ENCODE results near the gene TGM5.
"Not testable (repeated sequence)": the region's sequence is repeated elsewhere in the genome, so short reads cannot be mapped to it uniquely, and the experiment has no call there.

TGM5 gene

GRCh38 chr15:43266834-43267233 lies at the start of gene TGM5:
TGM5 (minus strand) TSS chr15:43266928; CDS start chr15:43266849, 79 bp downstream.
- no peak for DNase-seq

GRCh38 chr15:43314171-43314570 lies 47.4 kb upstream of the TGM5 start:
- DNase-seq = no peak

- no peak for DNase-seq
Measured at GRCh38 chr15:43312378-43312777, 45.6 kb upstream of the TGM5 start.

GRCh38 chr15:43302205-43302817 lies 35.6 kb upstream of the TGM5 start, which contains the start of gene TGM7:
TGM7 (minus strand) TSS chr15:43302255.
- DNase-seq = no peak

- no peak for DNase-seq
Measured at GRCh38 chr15:43299884-43300283, 33.2 kb upstream of the TGM5 start.

- DNase-seq = no peak
Measured at GRCh38 chr15:43299411-43299810, 32.7 kb upstream of the TGM5 start.

GRCh38 chr15:43294091-43294706 lies 27.5 kb upstream of the TGM5 start:
- no peak for DNase-seq

GRCh38 chr15:43293432-43293831 lies 26.7 kb upstream of the TGM5 start:
- no peak for DNase-seq

- DNase-seq = no peak
Measured at GRCh38 chr15:43292375-43293078, 25.8 kb upstream of the TGM5 start.

GRCh38 chr15:43289656-43290055 lies 22.9 kb upstream of the TGM5 start:
- DNase-seq = not testable (repeated sequence)

- DNase-seq = no peak
Measured at GRCh38 chr15:43287254-43287653, 20.5 kb upstream of the TGM5 start.

- DNase-seq = no peak
Measured at GRCh38 chr15:43286074-43286473, 19.3 kb upstream of the TGM5 start.

- DNase-seq = peak; percentile 7 to 30 (median 12)
Measured at GRCh38 chr15:43285609-43286037, 18.9 kb upstream of the TGM5 start.

- DNase-seq = no peak
Measured at GRCh38 chr15:43283526-43283925, 16.8 kb upstream of the TGM5 start.

GRCh38 chr15:43281926-43282602 lies 15.3 kb upstream of the TGM5 start:
- no peak for DNase-seq

- DNase-seq = no peak
Measured at GRCh38 chr15:43280996-43281395, 14.3 kb upstream of the TGM5 start.

- no peak for DNase-seq
Measured at GRCh38 chr15:43279496-43279895, 12.8 kb upstream of the TGM5 start.

GRCh38 chr15:43278869-43279268 lies 12.1 kb upstream of the TGM5 start:
- DNase-seq = no peak

- no peak for DNase-seq
Measured at GRCh38 chr15:43277901-43278300, 11.2 kb upstream of the TGM5 start.

- DNase-seq = no peak
Measured at GRCh38 chr15:43277231-43277823, 10.6 kb upstream of the TGM5 start.

GRCh38 chr15:43276563-43277200 lies 10.0 kb upstream of the TGM5 start:
- no peak for DNase-seq

GRCh38 chr15:43275740-43276562 lies 9.2 kb upstream of the TGM5 start:
- no peak for DNase-seq
